BJ (cell line): Measurements from ENCODE around the gene PRDM16. TPM values are rescaled to one million over a fixed set of nuclear protein-coding genes. Genes with fewer than 3 reads are reported as not detected.

Experiments used
- CTCF ChIA-PET: fragments of 350-600 bp; formaldehyde crosslinking; extraction: SDS; loops from one replicate; lab custom pipeline; 2021; ENCODE audit warnings: antibody characterized with exemption, inconsistent platforms; lab: Yijun Ruan, JAX
- POLR2A ChIA-PET: fragments of 300-600 bp; sonication (Branson Sonifier 250); formaldehyde crosslinking; extraction: SDS; loops from one replicate; lab custom pipeline; 2021; ENCODE audit warnings: antibody characterized with exemption; lab: Charles Lee
- DNase-seq: peaks from one replicate; pipeline ENCODE4 v3.0.0-alpha.2; 2011; ENCODE audit warnings: low read depth
- H3K27me3 ChIP-seq: 2 replicates; pipeline ENCODE4 v1.6.0; 2011; ENCODE audit warnings: low read length; ENCODE audit not compliant: control insufficient read depth, insufficient read depth
- H3K36me3 ChIP-seq: 2 replicates; pipeline ENCODE4 v1.5.1; 2011; ENCODE audit warnings: low read length; ENCODE audit not compliant: control insufficient read depth, insufficient read depth
- H3K4me3 ChIP-seq: 2 replicates; pipeline ENCODE4 v1.5.1; 2011; ENCODE audit warnings: low read depth, mild to moderate bottlenecking, control low read depth, low read length
- polyA plus RNA-seq: library from polyadenylated mRNA; depleted of rRNA; stranded (reverse); fragments of >200 nt; gene quantifications from 2 replicates; pipeline ENCODE4 v1.2.3, GENCODE V29; 2011
- TF ChIP-seq, protein P1 (sequence below): IDR thresholded peaks from 2 replicates; pipeline ENCODE4 v1.5.1; 2011; ENCODE audit warnings: low read depth, mild to moderate bottlenecking, control low read depth, inconsistent platforms, low read length, moderate library complexity; ENCODE audit not compliant: insufficient read depth

PRDM16 gene
- polyA plus RNA-seq, 1 experiment = 0.02 TPM

DNA sequence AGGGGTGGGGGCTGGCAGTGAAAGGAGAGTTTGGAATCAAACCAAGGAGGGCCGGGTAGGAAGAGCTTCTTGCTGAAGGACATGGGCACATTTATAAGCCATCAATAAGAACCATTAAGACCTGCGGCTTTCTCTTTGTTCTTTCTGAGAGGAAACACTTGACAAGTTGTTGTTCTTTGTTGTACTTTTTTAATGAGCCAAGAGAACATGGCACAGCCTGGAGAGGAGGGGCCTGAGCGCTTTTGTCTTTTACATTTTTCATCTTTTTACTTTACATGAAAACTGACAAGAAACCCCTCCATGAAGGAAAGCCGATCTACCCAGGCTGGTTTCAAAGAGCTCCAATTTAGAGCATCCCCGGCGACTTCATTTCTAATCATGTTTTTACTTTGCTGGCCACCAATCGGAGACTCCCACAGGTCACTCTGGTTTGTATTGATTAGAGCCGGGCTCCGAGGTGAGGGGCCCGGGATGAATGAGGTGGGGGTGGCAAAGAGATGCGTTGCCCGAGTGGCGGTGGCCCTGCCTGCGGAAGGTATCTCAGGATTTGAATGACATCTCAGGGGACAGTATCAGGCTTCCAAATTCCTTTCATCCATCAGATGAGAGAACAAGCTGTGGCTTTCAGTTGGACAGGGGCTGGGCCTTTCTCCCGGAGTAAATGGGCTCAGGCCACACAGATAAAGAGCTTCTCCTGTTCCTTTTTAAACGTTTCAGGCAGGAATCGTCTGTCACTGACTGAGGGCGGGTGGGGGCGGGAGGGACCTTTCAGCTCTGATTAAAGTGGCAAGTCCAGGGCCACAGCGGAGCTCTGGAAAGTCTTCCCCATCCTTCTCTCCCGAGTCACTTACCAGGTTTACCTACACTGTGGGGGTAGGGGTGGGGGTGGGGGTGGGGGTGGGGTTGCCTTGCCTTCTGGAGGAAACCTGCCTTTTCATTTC, 246.7 kb downstream of the PRDM16 start:
- no peak for DNase-seq
- CTCF ChIA-PET = interaction anchor here (0.6 to 1.5 kb wide), 2 partner anchors 302 to 1940 kb away, joined by 3 to 5 read pairs; no protein-coding TSS in a partner anchor
- POLR2A ChIA-PET = no interaction called here
- Histone ChIP-seq H3K27me3 (no peaks in the 10 kb centered on the region), H3K36me3 (no peaks in the 10 kb centered on the region), H3K4me3 (no peak overlapping the region)
- TF ChIP-seq, protein P1, sequence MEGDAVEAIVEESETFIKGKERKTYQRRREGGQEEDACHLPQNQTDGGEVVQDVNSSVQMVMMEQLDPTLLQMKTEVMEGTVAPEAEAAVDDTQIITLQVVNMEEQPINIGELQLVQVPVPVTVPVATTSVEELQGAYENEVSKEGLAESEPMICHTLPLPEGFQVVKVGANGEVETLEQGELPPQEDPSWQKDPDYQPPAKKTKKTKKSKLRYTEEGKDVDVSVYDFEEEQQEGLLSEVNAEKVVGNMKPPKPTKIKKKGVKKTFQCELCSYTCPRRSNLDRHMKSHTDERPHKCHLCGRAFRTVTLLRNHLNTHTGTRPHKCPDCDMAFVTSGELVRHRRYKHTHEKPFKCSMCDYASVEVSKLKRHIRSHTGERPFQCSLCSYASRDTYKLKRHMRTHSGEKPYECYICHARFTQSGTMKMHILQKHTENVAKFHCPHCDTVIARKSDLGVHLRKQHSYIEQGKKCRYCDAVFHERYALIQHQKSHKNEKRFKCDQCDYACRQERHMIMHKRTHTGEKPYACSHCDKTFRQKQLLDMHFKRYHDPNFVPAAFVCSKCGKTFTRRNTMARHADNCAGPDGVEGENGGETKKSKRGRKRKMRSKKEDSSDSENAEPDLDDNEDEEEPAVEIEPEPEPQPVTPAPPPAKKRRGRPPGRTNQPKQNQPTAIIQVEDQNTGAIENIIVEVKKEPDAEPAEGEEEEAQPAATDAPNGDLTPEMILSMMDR = no peak

DNA sequence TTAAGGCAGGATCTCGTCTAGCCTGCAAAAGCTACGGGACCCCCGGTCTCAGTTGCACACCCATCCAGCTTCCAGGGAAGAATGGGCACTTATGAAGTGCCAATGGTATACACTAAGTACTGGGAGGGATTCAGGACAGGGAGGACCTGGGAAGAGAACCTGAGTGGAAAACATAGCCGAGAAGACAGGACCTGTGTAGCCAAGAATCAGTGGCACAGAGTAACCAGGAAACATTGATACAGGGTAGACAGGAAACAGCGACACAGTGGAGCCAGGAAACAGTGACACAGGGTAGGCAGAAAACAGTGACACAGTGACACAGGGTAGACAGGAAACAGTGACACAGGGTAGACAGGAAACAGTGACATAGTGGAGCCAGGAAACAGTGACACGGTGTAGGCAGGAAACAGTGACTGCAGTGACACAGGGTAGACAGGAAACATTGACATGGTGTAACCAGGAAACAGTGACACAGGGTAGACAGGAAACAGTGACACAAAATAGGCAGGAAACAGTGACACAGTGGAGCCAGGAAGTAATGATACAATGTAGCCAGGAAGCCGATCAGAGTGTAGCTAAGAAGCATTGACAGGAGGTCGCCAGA, 247.4 kb downstream of the PRDM16 start:
- CTCF ChIA-PET = interaction anchor here (0.6 kb wide), 1 partner anchor 1941 kb away, joined by 3 read pairs; no protein-coding TSS in a partner anchor
- TF ChIP-seq, protein P1 = no peak
- POLR2A ChIA-PET = no interaction called here
- Histone ChIP-seq H3K36me3 (no peaks in the 10 kb centered on the region), H3K4me3 (no peak overlapping the region), H3K27me3 (no peaks in the 10 kb centered on the region)
- no peak for DNase-seq

DNA sequence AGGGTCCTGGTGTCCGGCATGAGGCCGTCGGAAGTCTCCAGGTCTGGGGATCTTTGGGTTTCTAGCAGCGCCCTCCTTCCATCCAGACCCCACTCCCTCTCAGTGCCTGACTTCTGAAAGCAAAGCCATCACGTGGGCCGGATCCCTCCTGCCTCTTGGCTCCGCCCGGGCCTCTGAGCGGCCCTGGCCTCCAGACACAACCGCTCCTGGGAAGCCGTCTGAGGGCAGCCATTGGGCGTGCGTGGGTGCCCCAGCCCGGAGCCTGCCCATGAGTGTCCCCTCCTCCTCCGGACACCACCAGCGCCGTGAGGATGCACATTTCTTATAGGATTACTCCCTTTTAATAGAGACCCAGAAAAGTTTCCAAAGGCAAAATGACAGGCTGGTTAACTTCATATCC, 248.5 kb downstream of the PRDM16 start:
- ChIA-PET CTCF (no interaction called here), POLR2A (no interaction called here)
- no peak for DNase-seq
- Histone ChIP-seq H3K4me3 (no peak overlapping the region), H3K27me3 (peaks cover under 1% of the 10 kb centered on the region; the same call in 1 of the 2 replicates), H3K36me3 (no peaks in the 10 kb centered on the region)
- TF ChIP-seq, protein P1 = no peak

DNA sequence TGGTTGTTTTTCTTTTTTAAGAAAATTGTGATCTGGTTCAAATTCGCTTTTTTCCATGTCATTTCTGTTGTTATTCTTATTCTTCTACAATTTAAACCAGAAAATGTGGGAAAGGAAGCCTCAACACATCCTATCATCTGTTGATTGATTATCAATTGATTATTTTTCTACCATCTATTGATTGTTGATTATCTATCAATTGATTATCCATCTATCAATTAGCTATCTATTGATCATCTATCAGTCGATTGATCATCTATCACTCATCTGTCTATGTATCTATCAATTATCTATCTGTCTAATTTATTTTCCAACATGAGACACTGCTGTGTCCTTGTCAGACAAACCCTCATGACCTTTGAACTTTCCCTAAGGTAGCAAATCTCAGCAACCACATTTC, 249.3 kb downstream of the PRDM16 start:
- no peaks in the 10 kb centered on the region for H3K36me3 ChIP-seq
- CTCF ChIA-PET = interaction anchor here (0.9 to 1.6 kb wide), 5 partner anchors 23 to 275 kb away, joined by 3 to 4 read pairs (median 3); no protein-coding TSS in a partner anchor
- POLR2A ChIA-PET = no interaction called here
- no peak overlapping the region for H3K4me3 ChIP-seq
- TF ChIP-seq, protein P1 = no peak
- DNase-seq = no peak
- peaks cover 6% of the 10 kb centered on the region for H3K27me3 ChIP-seq

DNA sequence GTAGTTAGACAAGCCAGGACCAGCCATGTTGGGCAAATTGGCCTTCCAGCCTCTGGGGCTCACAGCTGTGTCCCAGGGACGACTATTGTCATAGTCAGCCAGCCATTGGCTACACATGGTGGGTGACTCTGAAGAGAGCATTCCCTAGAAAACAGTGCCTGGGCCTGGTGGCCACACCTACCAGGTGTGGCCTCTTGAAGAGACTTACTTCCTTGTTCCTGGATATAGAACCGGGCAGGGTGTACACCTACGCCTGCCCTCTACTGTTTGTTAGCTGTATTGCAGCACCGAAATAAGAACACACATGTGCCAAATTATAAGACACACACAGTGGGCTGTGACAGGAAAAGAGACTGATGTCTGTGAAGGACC, 250.9 kb downstream of the PRDM16 start:
- no peak for DNase-seq
- CTCF ChIA-PET = interaction anchor here (0.6 to 1.8 kb wide), 12 partner anchors 9 to 253 kb away, joined by 3 to 8 read pairs (median 4); no protein-coding TSS in a partner anchor
- H3K36me3 ChIP-seq = no peaks in the 10 kb centered on the region
- H3K4me3 ChIP-seq = no peak overlapping the region
- POLR2A ChIA-PET = no interaction called here
- H3K27me3 ChIP-seq = peaks cover 11% of the 10 kb centered on the region
- TF ChIP-seq, protein P1 = peak; percentile 78
